ENCODE data around the gene RGS7. TPM values are rescaled to one million over a fixed set of nuclear protein-coding genes. Genes with fewer than 3 reads are reported as not detected.
"Not testable (repeated sequence)": the region's sequence is repeated elsewhere in the genome, so short reads cannot be mapped to it uniquely, and the experiment has no call there.

RGS7 gene
- total RNA-seq, 1 donor from 2014 or later = not detected

DNA sequence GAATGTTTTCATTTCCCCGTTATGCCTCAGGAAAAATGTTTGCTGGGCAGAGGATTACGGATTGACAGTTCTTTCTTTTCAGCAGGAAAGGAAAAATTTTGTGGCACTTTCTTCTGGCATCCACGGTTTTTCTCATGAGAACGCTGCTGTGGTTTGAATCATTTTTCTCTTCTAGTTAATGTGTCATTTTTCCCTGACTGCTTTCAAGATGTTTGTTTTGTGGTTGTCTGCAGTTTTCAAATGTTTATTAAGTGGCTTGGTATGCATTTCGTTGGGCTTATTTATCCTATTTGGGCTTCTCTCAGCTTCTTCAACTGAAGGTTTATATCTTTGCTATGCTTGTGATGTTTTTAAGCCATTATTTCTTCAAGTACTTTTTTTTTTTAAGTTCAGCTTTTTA lies 359.0 kb downstream of the RGS7 start:
- no peak for DNase-seq (ENCODE audit: low spot score)

DNA sequence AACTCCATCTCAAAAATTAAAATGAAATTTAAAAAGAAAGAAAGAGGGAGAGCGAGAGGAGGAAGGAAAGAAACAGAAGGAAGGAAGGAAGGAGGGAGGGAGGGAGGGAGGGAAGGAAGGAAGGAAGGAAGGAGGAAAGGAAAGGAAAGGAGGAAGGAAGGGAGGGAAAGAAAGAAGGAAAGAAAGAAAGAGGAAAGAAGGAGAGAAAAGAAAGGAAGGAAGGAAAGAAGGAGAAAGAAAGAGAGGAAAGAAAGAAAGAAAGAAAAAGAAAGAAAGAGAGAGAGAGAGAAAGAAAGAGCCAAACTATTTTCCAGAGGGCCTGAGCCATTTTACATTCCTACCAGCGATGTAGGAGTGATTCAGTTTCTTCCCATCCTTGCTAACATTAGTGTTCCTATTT lies 364.0 kb downstream of the RGS7 start:
- DNase-seq (ENCODE audit: low spot score) = no peak

DNA sequence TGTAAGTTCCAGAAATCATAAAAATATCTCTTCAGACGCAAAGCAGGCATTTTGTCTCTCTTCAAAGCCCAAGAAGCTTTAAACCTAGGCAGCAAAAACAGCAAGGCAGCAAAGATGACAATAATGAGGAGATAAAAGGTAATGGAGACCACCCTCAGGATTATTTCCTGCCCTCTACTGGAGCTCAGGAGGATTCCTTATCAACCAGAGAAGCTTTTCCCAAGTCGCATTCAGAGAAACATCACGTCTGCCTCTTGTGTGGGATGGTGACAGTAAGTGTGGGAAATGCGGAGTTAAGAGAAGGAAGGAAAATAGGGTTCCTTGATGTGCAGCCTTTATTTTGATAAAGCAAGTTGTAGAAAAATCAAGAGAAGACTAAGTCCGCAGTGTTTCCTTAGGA lies 365.8 kb downstream of the RGS7 start:
- DNase-seq (ENCODE audit: low spot score) = no peak

DNA sequence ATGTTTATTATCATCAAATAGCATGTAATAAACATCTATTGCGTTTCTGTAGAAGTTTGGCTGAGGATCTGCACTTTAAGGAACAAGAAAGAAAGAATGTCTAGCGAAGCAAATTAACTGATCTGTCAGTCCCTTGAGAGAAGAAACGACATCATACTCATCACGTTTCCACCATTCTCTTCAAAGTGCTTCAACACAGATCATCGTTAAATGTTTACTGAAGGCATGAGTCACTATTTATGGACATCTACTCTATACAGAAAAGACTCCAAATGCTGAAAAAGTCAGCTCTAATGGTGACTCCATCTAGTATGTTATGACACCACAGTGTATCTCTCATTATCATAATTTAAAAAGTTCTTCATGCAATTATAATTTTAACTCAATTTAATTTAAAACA lies 369.1 kb downstream of the RGS7 start:
- no peak for DNase-seq (ENCODE audit: low spot score)

DNA sequence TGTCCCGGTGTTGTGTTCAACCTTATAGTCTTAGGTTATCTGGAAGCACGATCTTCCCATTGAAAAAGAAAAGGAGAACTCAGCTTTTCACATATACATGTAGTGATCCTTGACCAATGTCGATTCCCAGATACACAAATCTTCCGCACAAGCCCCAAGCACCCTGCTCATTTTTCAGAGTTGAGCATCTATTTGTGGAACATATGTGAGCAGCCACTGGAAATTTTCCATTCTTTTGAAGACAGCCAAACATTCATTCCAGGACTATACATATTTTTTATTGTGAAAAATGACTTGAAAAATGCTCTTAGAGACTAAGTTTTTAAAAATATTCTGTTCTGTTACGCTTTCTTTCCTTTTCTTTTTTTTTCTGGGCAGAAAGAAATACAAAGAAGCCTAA lies 371.9 kb downstream of the RGS7 start:
- no peak for DNase-seq (ENCODE audit: low spot score)

DNA sequence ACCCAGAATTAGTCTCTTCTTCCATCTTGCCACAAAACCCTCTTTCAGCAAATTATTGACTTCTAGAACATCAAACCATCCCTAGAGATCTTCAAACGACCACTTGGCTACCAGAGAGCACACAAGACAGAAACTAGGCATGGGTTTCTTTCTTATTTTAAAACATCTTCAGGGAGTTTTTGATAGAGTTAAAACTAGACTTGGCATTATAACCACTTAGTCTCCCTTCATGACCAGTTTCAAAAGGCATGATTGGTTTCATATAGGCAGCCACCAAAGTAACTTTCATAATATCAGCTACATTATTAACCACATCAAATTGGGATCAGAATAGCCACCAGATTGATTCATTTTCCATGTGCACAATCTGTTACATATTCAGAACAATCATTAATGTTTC lies 376.7 kb downstream of the RGS7 start:
- no peak for DNase-seq (ENCODE audit: low spot score)

DNA sequence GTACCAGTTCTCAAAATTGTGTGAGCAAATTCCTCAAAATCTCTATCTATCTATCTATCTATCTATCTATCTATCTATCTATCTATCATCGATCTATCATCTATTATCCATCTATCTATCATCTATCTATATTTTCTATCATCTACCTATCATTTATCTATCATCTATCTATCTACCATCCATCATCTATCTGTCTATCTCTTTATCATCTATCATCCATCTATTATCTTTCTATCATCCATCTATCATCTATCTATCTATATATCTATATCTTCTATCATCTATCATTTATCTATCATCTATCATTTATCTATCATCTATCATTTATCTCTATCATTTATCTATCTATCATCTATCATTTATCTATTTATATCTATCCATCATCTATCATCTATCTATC lies 380.3 kb downstream of the RGS7 start:
- DNase-seq (ENCODE audit: low spot score) = no peak

DNA sequence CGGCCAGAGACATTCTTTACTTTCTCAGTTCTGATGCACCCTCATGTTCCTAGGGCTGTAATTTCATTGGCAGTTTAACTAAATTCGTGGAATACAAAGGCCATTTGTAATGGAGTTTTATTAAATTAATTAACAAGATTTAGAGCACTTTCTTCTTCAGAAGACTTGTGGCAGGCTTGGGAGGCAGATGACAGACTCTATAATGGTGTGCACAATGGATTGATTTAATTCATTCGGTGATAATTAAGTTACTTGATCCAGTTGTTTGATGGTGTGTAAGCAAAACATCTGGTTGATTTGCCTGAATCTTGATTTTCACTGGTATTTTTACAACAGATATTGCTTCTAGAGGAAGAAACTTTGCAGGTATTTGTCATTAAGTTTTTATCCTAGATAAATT lies 383.1 kb downstream of the RGS7 start:
- DNase-seq (ENCODE audit: low spot score) = no peak

DNA sequence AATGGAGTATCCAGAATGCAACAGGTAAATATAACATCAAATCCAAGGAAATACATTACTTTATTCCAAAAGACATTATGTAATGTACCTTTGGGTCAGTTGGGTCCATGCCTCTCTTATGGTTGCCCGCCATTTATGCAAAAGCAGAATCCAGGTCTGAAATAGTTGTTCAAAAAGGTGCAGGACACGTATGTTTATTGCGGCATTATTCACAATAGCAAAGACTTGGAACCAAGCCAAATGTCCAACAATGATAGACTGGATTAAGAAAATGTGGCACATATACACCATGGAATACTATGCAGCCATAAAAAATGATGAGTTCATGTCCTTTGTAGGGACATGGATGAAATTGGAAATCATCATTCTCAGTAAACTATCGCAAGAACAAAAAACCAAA lies 384.9 kb downstream of the RGS7 start:
- not testable (repeated sequence) for DNase-seq (ENCODE audit: low spot score)

DNA sequence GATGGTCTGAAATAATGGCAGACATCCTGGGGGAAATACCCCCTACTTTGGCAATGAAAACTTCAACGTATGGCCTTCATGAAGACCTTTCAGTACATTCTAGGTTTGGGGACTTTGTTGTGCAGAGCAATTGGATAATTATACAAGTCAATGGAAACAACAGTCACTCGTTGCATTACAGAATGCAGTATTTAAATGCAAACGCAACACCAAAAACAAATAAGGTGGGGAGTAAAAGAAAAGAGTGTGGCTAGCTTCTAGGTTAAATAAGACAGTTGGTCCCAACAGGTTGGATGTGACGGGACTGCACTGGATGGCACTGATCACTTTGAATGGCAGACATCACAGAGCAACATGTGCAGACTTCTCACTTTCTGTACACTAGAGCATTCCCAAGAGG lies 386.8 kb downstream of the RGS7 start:
- DNase-seq (ENCODE audit: low spot score) = no peak

DNA sequence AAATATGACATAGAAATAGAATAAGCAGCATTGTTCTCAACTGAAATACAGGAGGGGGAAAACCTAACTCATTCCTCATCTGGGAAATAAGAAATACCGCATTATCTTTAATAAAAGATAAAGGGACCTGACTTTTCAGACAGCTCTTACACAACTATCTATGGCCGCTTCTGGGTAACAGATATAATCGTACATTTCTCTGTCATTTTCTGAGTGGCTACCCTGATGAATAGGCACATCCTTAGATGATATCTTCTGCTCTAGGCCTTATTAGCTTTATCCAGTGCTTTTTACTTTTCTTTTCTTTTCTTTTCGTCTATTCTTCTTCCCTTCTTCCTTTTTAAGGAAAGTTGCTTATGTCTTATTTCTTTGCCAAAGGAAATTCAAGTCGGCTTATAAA lies 388.1 kb downstream of the RGS7 start:
- no peak for DNase-seq (ENCODE audit: low spot score)

DNA sequence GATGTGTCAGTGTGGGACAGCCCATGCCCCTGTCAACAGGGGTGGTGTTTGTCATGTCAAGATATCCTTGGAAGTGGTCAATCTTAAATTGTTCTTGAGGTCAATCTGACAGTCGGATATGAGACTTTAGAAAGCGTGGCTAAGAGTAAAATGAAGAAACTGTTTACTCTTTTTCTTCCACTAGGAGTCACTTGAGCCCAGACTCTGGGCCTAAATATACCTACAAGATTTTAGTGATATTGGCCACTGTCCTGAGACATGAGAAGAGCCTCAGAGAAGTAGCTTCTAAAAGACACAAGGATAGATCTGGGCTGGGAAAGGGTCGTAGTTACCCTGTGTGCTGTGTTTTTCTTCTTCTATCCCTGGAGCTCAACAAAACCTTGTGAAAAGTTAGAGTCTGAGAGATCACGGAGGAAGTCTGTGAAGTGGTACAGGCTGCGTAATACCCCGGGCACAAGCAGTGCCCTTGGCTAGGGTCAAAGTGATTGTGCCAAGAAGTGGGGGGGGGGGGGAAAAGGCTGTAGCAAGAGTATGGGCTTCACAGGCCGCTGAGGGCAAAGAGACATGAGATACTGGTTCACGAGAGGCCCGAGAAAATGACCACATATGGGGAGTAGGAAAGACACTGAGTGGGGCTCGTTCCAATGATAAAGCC lies 389.8 kb downstream of the RGS7 start:
- no peak for DNase-seq (ENCODE audit: low spot score)

DNA sequence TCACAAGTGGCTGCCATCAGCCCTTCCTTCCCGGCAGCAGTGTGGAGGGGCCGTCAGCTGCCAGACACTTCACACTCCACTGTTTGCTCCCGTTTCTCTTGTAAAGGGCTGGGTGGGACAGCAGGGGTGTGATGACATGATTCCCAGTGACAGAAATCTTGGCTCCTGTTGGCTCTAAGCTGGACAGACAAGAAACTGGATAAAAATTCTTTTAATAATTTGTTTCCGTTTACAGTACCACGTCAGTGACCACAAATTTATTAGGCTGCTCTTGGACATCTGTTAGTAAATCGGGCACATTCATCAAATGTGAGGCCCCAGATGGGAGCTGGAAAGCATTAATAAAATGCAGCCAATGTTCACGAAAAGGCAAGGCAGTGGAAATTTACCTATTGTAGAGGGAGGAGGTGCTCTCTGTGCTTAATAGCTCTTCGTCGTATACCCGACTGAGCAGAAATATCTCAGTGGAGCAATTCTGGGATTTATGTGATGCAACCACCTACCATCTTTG lies 391.4 kb downstream of the RGS7 start:
- DNase-seq (ENCODE audit: low spot score) = no peak

DNA sequence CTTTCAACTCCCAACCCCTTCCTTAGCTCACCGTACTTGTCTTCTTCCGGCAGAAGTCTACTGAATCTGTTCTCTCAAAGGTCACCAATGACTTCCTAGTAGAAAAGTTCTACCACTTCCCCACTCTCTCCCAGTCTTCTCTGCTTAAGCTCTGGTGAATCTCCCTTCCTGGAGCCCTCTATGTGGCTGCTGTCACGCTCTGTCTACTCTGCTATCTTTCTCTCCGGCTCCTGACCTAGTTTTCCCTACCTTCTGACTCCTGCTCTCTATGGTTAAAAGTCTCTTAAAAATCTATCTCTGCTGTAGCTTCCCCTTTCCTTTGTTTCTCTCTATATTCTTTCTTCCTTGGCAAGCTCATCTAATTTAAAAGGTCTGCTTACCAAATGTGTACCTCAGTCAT lies 394.9 kb downstream of the RGS7 start:
- no peak for DNase-seq (ENCODE audit: low spot score)

DNA sequence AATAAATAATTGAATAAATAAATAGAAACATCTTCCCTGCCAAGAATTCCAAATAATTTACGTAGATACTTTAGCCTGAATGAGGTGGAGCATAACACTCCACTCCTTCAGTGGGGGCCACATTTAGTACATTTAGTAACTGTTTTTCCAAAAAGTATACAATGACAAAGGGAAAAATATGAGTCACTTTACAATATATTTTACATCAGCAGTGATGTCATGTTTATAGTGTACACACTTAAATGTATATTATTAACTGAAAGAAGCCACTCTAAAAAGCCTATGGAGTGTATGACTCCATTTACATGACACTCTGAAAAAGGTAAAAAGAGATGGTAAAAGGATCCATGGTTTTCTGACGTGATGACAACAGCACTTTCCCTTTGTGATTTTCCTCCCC lies 400.6 kb downstream of the RGS7 start:
- DNase-seq (ENCODE audit: low spot score) = no peak

DNA sequence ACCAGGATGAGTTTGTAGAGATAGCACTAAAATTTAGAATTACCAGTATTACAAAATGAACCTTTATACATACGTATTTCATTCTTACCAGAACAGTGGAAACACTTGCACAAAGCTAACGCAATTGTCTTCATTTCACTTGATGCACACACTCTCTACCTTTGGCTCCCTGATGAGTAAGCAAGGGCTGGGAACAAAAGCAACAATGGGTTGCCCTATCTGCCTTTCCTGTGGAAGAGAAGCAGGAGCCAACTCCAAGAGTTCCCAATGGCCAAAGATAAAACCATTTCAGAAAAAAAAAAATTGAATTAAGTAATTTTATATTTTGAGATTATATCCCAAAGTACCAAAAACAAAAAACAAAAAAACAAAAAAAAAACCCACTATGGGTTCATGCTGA lies 401.0 kb downstream of the RGS7 start:
- no peak for DNase-seq (ENCODE audit: low spot score)

DNA sequence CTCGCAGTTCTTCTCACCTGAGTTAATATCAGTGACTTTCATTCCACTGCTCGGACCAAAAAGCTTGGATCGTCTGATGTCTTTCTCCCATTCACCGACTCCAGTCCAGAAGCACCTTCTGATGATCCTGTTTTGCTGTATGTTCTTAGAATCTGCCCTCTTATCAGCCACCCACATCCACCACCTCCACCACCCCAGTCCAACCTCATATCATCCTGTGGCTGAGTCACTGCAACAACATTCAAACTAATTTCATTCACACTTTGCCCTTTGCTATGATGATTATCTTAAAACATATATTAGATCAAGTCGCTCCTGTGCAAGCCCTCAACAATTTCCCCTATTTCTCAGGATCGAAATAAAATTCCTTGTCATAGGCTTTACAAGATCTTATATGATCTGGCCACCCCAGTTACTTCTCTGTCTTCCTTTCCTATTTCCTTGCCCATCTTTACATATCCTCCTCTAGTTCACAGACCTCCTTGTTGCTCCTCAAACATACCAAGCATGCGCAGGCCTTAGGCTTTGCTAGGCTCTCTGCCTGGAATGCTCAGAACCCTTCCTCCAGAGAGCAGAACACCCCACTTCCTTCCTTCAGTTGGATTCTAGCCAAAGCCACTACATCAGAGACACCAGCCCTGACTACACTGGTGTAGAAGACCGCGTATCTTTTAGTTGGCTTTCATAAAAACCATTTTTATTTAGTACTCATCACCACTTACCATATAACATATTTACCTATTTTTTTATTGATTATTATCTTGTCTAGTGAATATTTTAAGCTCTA lies 409.4 kb downstream of the RGS7 start:
- no peak for DNase-seq (ENCODE audit: low spot score)

DNA sequence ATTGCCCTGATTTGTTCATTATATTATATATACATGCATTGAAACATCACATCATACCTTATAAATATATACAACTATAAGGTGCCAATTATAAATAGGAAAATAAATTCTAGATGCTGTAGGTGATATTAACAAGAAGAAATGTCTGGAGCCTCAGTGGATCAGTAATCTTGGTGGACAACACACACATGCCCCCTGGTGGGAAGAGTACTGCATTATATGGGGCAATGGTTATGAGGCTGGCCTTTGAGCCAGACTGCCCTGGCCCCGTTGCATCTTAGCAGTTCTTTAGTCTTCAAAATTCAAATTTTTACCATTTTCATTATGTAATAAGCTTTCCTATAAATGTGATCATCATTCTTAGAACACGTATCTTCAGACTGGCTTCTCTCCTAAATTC lies 410.1 kb downstream of the RGS7 start:
- no peak for DNase-seq (ENCODE audit: low spot score)

DNA sequence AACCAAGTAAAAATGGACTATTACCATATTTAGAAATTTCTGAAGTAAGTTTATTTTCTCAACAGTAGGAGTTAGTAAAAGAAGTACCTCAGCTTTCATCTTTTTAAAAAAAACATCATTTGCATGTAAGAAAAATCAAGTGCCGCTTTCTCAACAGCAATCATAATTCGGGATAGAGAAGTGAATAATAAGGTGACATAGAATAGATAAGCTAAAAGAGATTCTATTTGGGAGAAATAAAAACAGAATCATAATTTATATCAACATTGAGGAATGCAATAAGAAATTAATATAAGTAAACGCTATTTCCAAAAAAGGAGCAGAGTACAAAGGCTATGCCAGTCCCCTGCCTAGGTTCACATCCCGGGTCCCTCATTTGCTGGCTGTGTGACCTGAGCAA lies 414.1 kb downstream of the RGS7 start:
- DNase-seq (ENCODE audit: low spot score) = no peak

DNA sequence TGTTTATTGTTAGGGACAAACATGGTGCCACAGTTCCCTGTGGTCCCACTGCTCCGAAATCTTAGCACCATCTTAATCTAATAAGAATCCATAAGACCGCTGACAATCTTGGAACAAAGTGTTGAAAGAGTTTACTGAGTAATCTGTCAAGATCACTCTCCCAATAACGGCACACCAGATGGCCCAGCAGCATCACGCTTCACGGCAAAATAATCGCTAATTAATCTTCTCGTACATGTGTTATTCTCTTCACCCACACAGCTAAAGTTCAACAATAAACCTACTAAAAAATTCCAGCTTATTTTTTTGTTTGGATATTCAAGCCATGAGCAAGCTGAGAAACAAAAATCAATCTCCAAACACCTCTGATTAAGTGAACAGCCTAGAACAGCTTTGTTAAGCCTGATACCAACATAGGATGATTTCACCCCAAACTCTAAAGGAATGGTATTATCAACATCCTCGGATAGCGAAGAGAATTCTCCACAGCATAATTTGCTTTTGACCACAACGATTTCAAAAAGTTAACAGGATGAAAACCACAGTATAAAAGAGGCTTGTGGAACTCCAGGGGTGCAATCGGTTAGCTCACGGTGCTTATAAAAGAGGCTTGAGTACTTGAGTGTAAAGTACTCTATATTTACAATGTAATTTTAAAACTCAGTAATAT lies 415.2 kb downstream of the RGS7 start:
- no peak for DNase-seq (ENCODE audit: low spot score)

DNA sequence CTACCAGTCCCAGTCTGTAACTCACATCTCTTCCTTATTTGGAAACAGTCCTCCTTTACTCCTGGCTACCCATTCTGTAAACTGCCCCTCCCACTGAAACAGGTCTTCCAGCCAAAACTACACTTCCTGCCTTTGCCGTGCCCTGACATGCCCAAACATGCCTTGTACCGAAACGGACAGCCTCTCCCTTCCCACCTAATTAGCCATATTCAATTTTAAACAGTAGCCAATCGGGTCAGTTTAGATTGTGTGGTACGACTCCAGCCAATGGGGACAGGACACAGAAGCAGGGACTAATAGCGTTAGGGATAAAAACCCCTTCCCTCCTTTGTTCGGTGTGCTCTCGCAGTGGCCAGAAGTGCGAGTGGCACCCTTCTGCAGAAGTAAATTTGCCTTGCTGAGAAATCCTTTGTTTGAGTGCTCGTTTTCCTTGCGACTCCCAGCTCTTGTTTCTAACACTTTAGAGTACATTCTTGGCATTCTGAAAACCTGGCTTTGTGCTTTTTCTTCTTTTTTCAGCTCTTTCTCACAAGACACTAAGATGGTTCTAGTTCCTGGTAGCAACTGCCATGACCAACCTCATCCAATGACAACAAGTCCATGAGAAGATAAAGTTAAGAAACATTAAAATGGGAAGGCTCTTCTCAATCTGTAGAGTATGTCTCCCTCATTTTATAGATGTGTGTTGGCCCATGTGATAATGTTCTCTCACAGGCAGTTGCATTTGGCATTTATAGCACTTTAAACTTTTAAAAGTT lies 419.9 kb downstream of the RGS7 start:
- no peak for DNase-seq (ENCODE audit: low spot score)

DNA sequence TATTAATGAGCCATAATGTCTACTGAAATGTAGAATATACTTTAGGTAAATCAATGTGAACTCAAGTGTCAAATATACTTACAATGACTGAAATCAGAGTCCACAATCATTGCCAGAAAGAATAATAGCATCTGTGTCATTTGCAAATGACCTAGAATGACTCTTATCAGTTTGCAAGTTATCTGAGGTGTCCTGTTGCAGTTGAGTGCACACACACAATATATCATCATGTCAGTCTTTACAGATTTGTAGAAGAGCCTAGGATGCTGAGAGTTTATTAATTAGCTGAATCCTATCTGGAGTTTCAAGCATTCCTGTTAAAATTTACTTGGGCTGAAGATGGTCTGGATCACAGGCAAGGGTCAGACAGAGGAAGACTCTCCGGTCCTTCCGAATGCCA lies 421.1 kb downstream of the RGS7 start:
- DNase-seq (ENCODE audit: low spot score) = no peak

All from mesenteric fat pad (tissue), 1 donor.